Glomerular endothelial cell (primary cell): Measurements from ENCODE around the gene CLPSL1. TPM values are rescaled to one million over a fixed set of nuclear protein-coding genes. Genes with fewer than 3 reads are reported as not detected.

Source experiments
- DNase-seq: peaks from one replicate; pipeline ENCODE4 v3.0.0-alpha.2; 2011; ENCODE audit warnings: low read depth, low spot score; ENCODE audit errors: extremely low read depth
- total RNA-seq: library from RNA; depleted of rRNA; stranded (reverse); fragments of >200 nt; gene quantifications from 2 replicates; pipeline ENCODE4 v1.2.3, GENCODE V29; 2015

The CLPSL1 gene
- total RNA-seq, 1 donor from 2014 or later, result not detected

DNA sequence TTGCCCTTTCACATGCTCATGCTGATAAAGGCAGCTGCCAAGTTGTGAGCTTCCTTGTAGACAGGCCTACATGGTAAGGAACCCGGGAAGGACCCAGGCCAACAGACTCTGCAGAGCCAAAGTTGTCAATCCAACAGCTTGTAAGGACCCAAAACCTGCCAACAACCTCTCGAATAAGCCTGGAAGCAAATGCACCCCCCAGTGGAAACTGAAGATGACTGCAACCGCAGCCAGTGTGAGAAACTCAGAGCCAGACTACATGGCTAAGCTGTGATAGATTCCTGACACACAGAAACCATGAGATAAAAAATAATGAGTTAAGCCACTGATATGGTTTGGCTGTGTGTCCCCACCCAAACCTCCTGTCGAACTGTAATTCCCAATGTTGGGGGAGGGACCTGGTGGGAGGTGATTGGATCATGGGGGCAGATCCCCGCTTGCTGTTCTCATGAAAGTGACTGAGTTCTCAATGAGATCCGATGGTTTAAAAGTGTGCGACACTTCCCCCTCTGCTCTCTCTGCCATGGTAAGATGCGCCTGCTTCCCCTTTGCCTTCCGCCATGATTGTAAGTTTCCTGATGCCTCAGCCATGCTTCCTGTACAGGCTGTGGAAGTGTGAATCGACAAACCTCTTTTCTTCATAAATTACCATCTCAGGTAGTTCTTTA lies 23.2 kb upstream of the CLPSL1 start:
- DNase-seq, result no peak

DNA sequence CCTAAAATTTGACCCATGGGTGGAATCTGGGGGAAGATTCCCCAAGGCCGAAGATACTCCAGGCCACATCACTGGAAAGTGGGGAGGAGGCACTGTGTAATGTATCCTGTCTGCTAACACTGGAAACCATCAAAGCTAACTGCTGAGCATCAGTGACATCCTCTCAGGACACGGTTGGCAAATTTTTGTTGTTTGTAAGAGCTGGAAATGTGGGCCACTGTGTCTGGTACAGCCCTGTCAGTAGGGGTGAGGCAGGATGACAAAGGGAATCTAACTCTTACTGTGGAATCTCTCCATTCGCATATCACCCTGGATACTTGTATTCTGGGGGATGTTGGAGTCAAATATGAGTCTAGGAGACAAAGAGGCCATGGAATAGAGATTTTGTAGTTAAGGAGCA lies 21.4 kb upstream of the CLPSL1 start:
- no peak for DNase-seq

DNA sequence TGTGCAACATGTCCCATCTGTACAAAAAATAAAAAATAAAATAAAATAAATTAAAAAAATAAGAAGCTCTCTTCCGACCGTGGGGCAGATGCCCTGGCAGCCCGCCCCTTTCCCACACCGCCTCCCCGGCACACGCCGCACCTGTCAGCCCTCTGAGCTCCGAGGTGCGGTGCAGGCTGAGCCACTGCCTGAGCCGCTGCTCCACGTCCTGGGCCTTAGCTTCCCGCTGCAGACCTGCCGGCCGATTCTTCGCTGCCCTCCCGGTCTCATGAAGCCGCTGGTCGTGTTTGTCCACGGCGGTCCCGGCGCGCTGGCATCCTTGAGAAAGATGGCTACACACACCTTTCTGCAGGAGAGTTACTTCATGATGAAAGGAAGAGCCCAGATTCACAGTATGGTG lies 15.1 kb upstream of the CLPSL1 start:
- no peak for DNase-seq

DNA sequence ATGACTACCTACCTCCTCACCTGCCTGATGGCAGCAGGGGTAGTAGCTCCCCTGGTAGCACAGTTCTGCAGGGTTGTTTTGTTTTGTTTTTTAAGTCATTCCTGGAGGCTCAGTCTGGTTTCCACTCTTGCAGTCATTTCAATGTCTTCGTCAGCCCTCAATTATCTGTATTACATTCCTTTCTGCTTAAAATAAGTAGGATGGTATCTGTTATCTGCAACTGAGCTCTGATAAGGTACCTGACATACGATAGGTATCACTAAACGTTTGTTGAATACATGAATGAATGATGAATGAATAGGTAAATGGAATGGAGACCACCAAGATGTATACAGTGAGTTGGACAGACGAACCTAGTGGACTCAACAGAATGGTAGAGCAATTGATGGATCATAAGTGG lies 11.6 kb upstream of the CLPSL1 start:
- no peak for DNase-seq

DNA sequence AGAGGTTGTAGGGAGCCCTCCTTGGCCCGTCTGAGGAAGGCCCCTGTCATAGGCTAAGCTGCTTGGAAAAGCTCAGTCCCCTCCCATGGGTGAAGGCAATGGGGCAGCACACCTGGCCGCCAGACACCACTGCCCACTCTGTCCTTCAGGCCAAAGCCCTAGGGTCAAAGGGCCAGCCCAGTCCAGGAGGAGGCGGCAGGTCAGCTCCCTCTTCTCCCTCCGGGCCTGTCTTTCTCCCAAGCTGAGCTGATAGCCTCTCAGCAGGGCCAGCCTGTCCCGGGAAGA lies 9.5 kb upstream of the CLPSL1 start:
- DNase-seq, result no peak

DNA sequence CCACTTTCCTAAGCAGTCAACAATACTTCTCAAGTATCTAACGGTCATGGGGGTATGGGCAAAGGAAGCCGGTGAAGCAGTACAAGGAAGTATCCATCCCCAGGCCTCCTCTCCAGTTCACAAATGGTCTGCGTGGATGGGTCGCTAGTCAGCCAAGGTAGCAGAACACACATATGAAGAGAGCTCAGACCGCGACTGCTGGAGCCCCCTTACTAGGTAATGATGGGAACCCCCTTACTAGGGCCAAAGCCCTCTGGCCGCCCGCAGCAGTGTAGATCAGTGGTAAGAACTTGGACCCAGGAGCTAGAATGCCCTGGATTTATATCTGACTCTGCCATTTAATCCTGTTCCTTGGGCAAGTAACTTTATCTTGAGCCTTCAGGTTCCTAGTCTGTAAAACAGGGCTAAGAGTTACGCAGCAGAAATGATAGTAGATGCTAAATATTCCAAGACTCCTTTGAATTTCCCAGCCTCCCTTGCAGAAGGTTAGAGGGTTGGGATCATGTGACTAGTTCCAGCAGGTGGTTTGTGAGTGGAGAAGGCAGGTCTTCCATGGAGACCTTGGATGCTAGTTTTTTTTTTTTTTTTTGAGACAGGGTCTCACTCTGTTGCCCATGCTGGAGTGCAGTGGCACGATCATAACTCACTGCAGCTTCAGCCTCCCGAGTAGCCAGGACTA lies 6.6 kb upstream of the CLPSL1 start:
- no peak for DNase-seq

DNA sequence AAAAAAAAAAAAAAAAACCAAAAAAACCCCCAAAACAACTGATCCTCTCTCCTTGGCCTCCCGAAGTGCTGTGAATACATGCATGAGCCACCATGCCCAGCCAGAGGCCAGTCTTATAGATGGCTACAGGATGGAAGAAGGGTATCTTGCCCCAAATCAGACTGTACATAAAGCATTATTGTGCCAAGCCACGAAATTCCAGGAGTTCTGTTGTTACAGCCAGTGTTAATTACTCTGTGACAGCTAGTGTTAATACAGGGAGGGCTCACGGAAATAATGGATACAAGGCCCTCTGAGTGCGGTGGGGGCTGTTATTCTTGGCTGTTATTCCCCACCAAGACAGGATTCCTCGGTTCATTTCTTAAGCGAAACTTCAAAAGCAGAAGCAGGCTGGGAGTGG lies 5.8 kb upstream of the CLPSL1 start:
- DNase-seq, result no peak

DNA sequence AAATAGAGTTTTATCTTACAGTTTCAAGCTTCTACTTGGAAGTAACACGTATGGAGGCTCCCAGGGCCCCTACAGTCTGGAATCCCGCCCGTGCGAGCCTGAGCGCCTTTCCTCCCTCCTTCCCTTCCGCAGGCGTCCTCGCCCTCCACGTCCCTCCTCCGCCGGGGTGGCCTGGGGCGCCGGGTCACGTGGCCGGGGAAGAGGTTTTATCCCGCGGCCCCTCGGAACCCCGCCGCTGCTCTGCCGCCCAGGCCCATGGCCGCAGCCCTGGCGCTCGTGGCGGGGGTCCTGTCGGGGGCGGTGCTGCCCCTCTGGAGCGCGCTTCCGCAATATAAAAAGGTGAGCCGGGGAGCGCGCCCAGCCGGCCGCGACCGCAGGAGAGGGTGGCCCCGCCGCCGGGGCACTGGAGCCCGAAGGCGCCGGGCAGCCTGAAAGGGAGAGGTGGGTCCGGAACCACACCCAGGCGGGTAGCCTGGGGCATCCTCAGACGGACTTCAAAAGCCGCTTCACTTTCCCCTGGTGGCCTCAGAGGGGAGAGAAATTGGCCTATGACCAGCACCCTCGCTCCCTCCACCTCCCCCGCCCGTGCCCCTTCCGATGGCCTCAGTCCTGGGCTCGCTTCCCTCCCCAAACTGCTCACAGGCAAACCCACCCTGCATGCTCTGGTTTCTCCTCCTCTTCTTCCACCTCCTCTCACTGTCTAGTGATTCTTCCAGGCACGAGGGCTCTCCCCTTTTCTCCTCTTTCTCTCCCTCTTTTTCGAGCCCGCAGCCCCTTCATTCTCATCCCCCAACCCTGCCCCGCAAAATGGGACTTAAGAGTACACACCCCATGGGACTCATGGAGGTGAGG lies 4.2 kb upstream of the CLPSL1 start, which contains the start of gene CLPSL2:
Gene CLPSL2 (plus strand): TSS at position 235 of the 852 bp plus-strand sequence. CDS start 21 bp downstream, at position 256.
- DNase-seq, result no peak

DNA sequence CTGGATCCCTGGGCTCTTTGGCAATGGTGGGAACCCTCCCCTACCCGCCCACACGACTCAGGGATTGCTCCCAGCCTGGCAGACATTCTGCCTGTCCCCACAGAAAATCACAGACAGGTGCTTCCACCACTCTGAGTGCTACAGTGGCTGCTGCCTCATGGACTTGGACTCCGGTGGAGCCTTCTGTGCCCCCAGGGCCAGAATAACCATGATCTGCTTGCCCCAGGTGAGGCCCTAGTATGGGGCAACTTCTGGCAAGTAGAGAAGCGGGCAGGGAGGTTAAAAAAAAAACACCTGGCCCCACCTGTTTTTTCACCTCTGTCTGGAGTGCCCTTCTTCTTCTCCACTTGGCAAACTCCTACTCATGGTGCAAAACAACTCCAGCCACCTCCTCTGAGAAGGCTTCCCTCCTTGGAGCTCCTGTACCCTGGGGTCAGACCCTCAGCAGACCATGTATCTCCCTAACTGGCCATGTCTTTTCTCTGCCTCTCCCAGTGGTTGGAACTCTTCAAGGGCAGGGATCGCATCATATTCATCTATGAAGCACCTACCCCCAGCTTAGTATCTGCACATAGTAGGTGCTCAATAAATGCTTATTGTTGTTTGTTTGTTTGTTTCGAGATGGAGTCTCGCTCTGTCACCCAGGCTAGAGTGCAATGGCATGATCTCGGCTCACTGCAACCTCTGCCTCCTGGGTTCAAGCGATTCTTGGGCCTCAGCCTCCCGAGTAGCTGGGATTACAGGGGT lies 3.3 kb upstream of the CLPSL1 start:
- no peak for DNase-seq

DNA sequence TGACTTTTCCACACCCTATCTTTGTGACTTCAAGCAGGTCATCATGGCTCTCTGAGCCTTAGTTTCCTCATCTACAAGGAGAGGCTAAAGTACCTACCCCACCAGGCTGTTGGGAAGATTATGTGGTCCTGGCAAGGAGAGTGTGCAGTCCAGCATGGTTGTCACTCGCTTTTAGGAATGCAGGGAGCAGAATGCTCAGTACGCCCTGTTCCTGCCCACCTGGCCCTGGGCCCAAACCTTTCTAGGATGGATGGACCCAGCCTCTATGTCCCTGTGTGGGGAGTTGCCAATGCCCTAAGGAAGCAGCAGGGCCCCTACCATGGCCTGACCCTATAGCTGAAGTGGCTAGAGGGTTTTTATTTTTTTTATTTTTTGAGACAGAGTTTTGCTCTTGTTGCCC lies 2.4 kb upstream of the CLPSL1 start:
- DNase-seq, result no peak

DNA sequence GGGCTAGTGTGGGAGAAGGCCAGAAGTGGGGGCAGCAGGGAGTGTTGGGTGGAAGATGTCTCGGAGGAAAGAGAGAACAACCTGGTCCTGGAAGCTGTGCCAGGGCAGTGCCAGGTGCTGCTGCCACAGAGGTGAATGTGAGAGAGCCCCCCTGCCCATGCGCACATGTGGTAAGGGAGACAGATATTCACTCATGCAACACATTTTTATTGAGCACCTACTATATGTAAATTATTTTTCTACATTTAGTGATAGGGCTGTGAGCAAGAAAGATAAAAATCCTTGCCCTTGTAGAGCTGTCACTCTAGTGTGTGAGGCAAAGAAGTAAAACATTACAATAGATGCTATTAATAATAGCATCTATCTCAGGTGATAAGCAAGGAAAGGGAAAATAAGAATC lies 471 bp downstream of the CLPSL1 start:
- DNase-seq, result no peak

DNA sequence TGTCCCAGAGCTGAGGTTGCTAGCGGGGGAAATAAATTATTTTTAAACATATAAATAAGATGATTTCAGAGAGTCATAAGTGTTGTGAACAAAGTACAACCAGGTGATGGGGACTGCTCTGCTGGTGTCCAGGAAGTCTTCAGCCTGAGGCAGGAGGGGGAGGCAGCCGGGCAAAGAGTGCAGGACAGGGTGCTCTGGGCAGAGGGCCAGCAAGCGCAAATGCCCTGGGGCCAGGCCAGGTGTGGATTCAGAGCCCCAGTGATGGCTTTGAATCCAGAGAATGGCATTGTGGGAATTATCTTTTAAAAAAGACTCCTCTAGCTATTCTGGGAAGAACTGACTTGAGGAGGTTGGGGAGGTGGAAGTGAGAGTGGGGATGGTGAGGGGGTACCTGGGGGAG lies 1.6 kb downstream of the CLPSL1 start:
- no peak for DNase-seq

DNA sequence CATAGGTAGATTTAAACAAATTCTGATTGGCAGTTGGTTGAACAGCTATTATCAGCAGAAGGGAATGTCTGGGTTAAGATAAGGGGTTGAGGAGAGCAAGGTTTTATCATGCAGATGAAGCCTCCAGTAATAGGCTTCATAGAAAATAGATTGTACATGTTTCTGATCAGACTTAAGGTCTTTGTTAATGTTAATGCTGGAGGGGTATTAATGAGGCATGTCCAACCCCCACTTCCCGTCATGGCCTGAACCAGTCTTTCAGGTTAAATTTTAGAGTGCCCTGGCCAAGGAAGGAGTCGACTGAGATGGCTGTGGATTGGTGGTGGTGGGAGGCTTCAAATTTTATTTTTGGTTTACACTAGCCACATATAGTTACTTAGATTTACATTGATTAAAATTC lies 3.4 kb downstream of the CLPSL1 start:
- DNase-seq, result no peak

DNA sequence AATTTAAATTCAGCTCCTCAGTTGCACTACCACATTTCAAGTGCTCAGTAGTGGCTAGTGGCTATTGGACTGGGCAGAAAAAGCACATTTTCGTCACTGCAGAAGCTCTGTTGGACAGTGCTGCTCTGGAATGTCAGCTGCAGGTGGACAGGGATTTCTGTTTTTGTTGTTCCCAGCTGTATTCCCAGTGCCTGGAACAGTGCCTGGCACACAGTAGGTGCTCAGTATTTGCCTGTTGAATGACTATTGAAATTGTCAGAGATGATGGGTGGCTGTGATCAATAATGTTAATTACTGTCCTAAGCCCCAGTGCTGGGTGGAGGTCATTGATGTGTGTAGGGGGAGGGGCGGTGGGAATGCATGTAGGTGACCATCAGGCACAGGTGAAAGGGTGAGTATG lies 5.5 kb downstream of the CLPSL1 start:
- DNase-seq, result no peak

DNA sequence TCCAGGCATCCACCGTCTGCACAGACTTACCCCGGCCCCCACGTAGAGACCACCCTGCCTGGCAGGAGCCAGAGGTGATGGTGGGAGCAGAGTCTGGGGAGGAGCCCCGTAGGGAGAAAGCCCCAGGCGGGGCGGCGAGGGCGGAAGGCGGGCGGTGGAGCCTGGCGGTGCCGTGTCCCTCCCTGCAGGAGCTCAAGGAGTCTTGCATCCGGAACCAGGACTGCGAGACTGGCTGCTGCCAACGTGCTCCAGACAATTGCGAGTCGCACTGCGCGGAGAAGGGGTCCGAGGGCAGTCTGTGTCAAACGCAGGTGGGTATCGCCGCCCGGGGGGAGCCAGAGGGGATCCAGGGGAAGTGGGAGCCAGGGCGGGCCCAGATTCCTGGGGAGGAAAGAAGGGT lies 6.0 kb downstream of the CLPSL1 start:
- DNase-seq, result no peak

DNA sequence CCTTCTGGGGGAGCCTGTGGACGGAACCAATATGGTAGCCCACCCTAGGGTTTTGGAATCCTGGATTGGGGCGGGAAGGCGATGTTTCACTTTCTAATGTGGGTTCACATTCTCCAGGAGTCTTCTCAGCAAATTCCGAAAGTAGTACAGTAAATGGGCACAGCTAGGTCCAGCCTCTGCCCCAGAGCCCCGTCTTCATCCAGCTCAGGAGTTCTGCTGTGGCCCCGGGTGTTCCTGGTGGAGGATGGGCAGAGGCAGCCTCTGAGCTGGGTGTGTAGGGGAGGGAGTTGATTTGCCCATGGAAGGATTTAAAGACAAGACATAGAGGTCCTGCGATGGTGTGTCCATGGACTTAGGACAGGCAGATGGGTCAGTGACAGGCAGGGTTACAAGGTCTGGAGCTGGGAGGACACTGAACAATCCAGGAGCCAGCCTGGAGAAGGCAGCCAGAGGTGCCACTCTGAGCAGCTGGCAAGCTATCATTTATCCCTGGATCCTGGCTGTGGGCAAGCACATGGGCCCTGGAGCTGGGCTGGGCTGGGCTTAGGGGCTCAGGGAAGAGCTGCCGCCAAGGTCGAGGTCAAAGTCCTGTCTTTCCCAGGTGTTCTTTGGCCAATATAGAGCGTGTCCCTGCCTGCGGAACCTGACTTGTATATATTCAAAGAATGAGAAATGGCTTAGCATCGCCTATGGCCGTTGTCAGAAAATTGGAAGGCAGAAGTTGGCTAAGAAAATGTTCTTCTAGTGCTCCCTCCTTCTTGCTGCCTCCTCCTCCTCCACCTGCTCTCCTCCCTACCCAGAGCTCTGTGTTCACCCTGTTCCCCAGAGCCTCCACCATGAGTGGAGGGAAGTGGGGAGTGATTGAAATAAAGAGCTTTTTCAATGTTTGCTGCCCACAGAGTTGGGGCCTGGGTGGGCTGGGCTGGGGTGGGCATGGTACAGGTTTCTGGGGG lies 6.7 kb downstream of the CLPSL1 start:
- no peak for DNase-seq

DNA sequence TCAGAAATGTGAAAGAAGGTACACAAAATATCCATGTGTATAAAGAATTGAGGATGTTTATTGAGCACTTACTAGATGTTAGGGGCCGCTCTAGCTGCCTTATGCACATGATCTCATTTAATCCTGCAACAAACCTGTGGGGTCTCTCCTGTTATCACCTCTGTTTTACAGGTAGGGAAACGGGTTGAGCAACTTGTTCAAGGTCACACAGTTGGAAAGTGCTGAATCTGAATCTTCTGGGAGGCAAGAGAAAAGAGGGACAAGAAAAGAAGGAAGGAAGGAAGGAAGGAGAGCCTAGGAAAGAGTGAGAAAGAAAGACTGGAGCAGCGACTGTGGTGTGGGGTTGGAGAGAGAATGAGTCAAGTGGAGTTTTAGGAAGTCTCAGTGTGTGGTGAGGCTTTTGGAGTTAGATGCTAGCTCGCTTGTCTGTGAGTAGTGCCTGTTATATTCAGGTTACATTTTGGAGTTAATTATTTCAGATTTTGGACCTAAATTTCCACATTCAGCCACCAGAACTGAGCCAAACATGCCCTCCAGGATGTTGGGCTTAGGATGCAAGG lies 7.7 kb downstream of the CLPSL1 start:
- DNase-seq, result no peak

DNA sequence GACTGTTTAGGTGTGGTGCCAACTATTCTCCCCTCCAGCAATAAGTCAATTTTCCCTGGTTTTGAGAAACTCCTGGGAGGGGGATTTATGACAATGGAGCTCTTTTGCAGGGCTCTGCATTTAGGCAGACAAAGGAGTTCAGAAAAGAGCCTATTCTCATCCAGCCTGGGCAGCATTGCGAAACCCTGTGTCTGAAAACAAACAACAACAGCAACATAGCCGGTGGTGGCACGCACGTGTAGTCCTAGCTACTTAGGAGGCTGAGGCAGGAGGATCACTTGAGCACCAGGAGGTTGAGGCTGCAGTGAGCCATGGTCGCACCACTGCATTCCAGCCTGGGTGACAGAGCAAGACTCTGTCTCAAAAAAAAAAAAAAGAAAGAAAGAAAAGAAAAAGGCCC lies 9.9 kb downstream of the CLPSL1 start:
- no peak for DNase-seq

DNA sequence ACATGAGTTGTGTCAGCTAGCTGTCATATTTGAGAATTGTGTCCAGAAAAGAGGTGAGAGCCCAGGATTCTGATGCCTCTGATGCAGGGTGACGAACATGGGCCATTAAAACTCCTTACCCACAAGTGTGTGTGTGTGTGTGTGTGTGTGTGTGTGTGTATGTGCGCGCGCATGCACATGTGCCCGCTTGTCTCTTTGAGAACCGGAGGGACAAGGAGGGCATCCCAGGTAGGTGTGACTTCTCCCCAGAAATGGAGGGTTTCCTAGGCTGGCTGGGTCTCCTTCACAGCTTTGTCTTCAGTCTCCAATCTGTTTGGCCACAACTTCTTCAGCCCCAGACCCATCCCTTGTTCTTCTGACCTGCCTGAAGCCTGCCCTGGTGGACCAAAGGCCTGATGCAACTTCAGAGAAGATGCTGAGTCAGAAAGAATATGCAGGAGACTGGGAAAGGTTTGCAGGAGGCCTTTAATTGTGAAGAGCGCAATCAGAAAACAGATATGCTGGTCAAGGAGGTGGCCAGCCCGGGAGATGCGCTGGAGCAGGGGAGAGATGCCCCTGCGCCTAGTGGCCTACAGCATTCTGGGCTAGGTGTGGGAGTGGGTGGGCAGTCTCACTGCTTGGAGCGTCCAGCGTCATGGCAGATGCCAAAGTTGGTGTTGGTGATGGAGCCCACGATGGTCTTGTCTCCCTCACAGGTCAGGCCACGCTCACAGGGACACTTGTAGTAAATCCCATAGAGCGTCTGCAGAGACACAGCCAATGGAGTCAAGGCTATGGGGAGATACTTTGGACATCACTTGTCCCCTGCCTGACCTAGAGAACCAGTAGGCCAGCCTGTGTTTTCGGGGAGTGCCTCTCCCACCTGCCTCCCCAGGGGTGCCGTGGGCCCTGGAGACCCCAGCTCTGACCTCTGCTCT lies 14.0 kb downstream of the CLPSL1 start:
- DNase-seq, result no peak
